Loucy (cell line): ENCODE measurements around the gene SMCO2.

ENCODE experiments used
- CTCF ChIP-seq: fragments of 200-600 bp; sonication (generic); conservative IDR thresholded peaks from 2 replicates; pipeline ENCODE4 v1.5.1; 2014; ENCODE audit warnings: mild to moderate bottlenecking, antibody characterized with exemption, low read length
- EZH2phosphoT487 ChIP-seq: fragments of 200-600 bp; IDR thresholded peaks from 2 replicates; pipeline ENCODE4 v1.6.1; 2018; ENCODE audit warnings: antibody characterized with exemption, mild to moderate bottlenecking, moderate library complexity, borderline replicate concordance

- TF ChIP-seq CTCF (no peak), EZH2phosphoT487 (no peak)
Observed at GRCh38 chr12:27399074-27399473, 47.5 kb upstream of the SMCO2 start.
